HAP-1 (cell line): Measurements from ENCODE around the gene NCBP3.
A peak's percentile ranks its signal among the peaks of the same experiment; 100 is the strongest.
"Not testable (repeated sequence)": the region's sequence is repeated elsewhere in the genome, so short reads cannot be mapped to it uniquely, and the experiment has no call there.

Experiments
- DNase-seq, 2 experiments: peaks; one replicate each; pipeline ENCODE4 v3.0.0-alpha.2; 2016 to 2020; ENCODE audit warnings: low spot score in 2 of 2
- H3K27me3 ChIP-seq: fragments of 250-450 bp; sonication (Bioruptor Pico); 2 replicates; pipeline ENCODE4 v1.5.1; 2020; ENCODE audit warnings: low read depth, mild to moderate bottlenecking, moderate library complexity
- H3K36me3 ChIP-seq: fragments of 250-450 bp; sonication (Bioruptor Pico); replicated peaks from 2 replicates; pipeline ENCODE4 v1.5.1; 2020; ENCODE audit warnings: mild to moderate bottlenecking
- H3K4me1 ChIP-seq: fragments of 250-450 bp; sonication (Bioruptor Pico); 2 replicates; pipeline ENCODE4 v1.5.1; 2020; ENCODE audit warnings: mild to moderate bottlenecking
- H3K4me3 ChIP-seq: fragments of 250-450 bp; sonication (Bioruptor Pico); 2 replicates; pipeline ENCODE4 v1.5.1; 2020; ENCODE audit warnings: mild to moderate bottlenecking, moderate library complexity
- H3K9me3 ChIP-seq: fragments of 250-450 bp; sonication (Bioruptor Pico); 2 replicates; pipeline ENCODE4 v1.5.1; 2020; ENCODE audit warnings: mild to moderate bottlenecking, moderate library complexity
- in situ Hi-C: fragments of 300-500 bp; cut with MboI; formaldehyde crosslinking; loops from 3 replicates; pipeline ENCODE4 v1.14.3; 2020; ENCODE audit warnings: low sequenced_read_pairs, inconsistent platforms, mixed read lengths

Gene NCBP3

DNA sequence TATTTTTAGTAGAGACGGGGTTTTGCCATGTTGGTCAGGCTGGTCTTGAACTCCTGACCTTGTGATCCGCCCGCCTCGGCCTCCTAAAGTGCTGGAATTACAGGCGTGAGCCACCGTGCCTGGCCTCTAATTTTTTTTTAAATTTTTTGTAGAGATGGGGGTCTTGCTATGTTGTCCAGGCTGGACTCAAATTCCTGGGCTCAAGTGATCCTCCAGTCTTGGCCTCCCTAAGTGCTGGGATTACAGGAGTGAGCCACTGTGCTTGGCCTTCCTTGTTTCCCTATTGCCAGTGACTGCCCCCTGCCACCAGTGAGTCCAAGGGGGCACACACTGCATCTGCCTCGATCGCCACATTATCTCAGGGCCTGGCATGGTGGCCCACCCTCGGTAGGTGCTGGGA is 51.9 kb downstream of the NCBP3 start:
- H3K36me3 ChIP-seq, H3K27me3 ChIP-seq, H3K4me3 ChIP-seq, H3K4me1 ChIP-seq, DNase-seq, in situ Hi-C loops, H3K9me3 ChIP-seq: not testable (repeated sequence)

- in situ Hi-C loops, H3K36me3 ChIP-seq, H3K27me3 ChIP-seq, DNase-seq, H3K9me3 ChIP-seq, H3K4me3 ChIP-seq, H3K4me1 ChIP-seq: not testable (repeated sequence)
These were observed 52.8 kb downstream of the NCBP3 start for GRCh38 chr17:3793258-3793657.

- H3K4me3 ChIP-seq: no peak overlapping the region
- no peaks in the 10 kb centered on the region for H3K9me3 ChIP-seq
- no peaks in the 10 kb centered on the region for H3K27me3 ChIP-seq
- H3K36me3 ChIP-seq: no peaks in the 10 kb centered on the region
- in situ Hi-C loops: no loop called here
- no peaks in the 10 kb centered on the region for H3K4me1 ChIP-seq
- no peak for DNase-seq
These were observed 53.6 kb downstream of the NCBP3 start for GRCh38 chr17:3792481-3792880.

GRCh38 chr17:3788200-3788599 is 57.8 kb downstream of the NCBP3 start:
- H3K27me3 ChIP-seq: no peaks in the 10 kb centered on the region
- H3K4me3 ChIP-seq: no peak overlapping the region
- no peaks in the 10 kb centered on the region for H3K36me3 ChIP-seq
- in situ Hi-C loops: no loop called here
- DNase-seq: no peak
- no peaks in the 10 kb centered on the region for H3K4me1 ChIP-seq
- no peaks in the 10 kb centered on the region for H3K9me3 ChIP-seq

DNA sequence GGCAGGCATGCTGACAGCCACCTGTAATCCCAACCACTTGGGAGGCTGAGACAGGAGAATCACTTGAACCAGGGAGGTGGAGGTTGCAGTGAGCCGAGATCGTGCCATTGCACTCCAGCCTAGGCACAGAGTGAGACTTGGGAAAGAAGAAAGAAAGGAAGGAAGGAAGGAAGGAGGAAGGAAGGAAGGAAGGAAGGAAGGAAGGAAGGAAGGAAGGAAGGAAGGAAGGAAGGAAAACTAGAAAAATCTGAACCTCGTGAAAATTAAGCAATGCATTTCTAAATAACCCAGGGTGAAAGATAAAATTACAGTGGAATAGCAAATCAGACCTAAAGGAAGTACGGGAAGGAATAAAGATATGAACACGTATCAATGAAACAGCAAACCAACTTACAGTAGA is 60.7 kb downstream of the NCBP3 start:
- DNase-seq, H3K4me3 ChIP-seq, in situ Hi-C loops, H3K4me1 ChIP-seq, H3K36me3 ChIP-seq, H3K27me3 ChIP-seq, H3K9me3 ChIP-seq: not testable (repeated sequence)

GRCh38 chr17:3782751-3783150 is 63.3 kb downstream of the NCBP3 start:
- in situ Hi-C loops: no loop called here
- Histone ChIP-seq H3K36me3 (no peaks in the 10 kb centered on the region), H3K27me3 (no peaks in the 10 kb centered on the region), H3K4me1 (no peaks in the 10 kb centered on the region), H3K4me3 (no peak overlapping the region), H3K9me3 (no peaks in the 10 kb centered on the region)
- no peak for DNase-seq

DNA sequence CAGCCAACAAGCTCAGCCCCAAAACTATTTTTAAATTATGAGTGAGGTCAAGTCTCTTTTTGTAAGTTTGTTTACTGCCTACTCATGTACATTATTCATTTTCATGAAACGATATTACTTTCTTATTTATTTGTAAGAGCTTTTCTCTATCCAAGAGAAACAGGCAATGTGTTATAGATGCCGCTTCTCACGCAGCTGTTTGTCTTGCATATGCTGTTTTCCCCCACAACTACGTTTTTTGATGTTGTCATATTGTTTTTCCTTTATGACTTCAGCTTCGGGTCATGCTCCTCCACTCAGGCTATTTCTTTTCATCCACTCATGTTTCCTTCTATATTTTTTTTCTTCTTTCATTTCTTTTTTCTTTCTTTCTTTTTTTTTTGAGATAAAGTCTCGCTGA is 65.1 kb downstream of the NCBP3 start:
- no peaks in the 10 kb centered on the region for H3K4me1 ChIP-seq
- DNase-seq: no peak
- in situ Hi-C loops: no loop called here
- H3K9me3 ChIP-seq: no peaks in the 10 kb centered on the region
- no peaks in the 10 kb centered on the region for H3K36me3 ChIP-seq
- H3K4me3 ChIP-seq: no peak overlapping the region
- no peaks in the 10 kb centered on the region for H3K27me3 ChIP-seq

DNA sequence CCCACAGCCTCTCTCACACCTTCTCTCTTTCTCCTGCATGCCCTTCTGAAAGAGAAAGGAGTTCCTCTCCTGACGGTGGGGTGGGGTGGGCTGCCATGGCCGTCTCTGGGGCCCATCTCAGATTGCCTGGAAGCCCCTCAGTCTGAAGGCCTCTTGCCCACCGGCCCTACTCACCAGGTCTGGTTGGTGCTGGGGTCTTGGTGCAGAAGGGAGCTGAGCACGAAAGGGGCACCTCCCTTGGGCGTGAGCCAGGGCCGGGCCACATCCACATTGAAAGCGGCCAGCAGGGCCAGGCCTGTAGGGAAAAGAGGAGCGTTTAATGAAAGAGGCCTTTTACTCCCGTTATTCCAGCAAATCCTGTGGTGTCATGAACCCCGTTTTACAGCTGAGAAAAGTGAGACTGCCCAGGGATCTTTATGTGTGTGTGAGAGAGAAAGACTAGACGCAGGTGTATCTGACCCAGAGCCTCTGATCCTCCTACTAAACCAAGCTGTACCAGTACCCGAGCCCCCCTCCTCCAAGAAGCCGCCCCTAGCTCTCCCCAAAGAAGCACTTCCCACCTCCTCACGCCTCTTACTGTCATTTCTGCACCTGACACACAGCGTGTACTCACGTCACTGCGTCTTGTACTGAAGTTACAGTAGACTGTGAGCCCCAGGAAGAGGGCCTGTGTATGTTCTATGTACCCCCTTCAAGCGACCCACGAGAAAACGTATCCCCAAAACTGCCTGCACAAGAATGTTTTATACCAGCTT is 68.5 kb downstream of the NCBP3 start:
- Histone ChIP-seq H3K4me3 (no peak overlapping the region), H3K9me3 (no peaks in the 10 kb centered on the region), H3K36me3 (no peaks in the 10 kb centered on the region), H3K4me1 (no peaks in the 10 kb centered on the region), H3K27me3 (no peaks in the 10 kb centered on the region)
- no peak for DNase-seq
- in situ Hi-C loops: no loop called here

DNA sequence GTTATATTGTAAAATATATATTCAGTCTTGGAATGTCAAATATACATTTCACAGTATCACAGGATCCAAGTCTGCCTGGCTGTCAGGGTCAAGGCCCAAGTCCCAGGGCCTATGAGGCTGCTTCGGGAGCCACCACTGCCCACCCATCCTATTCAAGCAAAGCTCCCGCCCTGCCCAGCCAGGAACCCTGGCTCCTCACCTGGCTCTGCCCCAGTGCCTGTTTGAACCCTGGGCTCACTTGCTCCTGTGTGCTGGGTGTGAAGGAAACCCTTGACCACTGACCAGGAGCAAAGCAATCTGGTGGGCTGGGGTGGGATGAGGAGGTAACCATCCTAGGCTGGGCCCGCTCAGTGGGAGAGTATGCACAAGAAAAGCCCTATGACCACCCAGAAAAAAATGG is 72.1 kb downstream of the NCBP3 start:
- no peaks in the 10 kb centered on the region for H3K4me1 ChIP-seq
- no peaks in the 10 kb centered on the region for H3K27me3 ChIP-seq
- in situ Hi-C loops: no loop called here
- no peak for DNase-seq
- H3K9me3 ChIP-seq: no peaks in the 10 kb centered on the region
- H3K4me3 ChIP-seq: no peak overlapping the region
- no peaks in the 10 kb centered on the region for H3K36me3 ChIP-seq

DNA sequence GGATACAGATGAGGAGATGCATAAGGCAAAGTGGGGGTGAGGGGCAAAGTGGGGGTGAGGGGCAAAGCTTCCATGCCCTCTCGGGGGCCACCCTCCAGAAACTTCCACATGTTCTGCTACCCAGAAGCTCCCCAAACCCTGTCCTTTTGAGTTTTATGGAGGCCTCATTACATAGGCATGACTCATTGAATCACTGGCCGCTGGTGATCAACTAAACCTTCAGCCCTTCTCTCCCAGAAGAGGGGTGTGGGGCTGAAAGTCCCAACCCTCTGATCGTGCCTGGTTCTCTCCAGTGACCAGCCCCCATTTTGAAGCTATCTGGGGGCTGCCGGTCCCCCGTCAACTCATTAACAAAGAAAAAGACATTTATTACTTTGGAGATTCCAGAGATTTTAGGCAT is 72.5 kb downstream of the NCBP3 start:
- H3K4me3 ChIP-seq: no peak overlapping the region
- H3K27me3 ChIP-seq: no peaks in the 10 kb centered on the region
- H3K4me1 ChIP-seq: no peaks in the 10 kb centered on the region
- no peaks in the 10 kb centered on the region for H3K36me3 ChIP-seq
- H3K9me3 ChIP-seq: no peaks in the 10 kb centered on the region
- DNase-seq: no peak
- in situ Hi-C loops: no loop called here

DNA sequence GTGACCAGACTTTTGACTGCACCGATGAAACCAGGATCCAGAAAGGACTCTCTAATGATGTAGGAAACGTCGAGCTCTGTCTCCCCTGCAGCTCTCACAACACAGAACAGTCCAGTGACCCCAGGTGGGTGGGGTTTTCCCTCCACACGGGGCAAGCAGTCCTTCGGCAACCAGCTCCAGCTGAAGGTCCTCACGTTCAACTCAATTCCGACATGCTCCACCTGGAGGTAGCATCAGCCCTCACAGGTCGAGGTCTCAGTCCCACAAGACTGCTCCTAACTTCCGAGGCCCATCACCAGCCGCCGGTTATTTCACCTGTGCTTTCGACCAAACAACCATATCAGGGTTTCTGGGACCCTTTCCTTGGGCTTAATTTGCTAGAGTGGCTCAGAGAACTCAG is 73.3 kb downstream of the NCBP3 start:
- no peaks in the 10 kb centered on the region for H3K4me1 ChIP-seq
- no peaks in the 10 kb centered on the region for H3K36me3 ChIP-seq
- DNase-seq: no peak
- H3K27me3 ChIP-seq: no peaks in the 10 kb centered on the region
- in situ Hi-C loops: no loop called here
- no peaks in the 10 kb centered on the region for H3K9me3 ChIP-seq
- no peak overlapping the region for H3K4me3 ChIP-seq

- no peaks in the 10 kb centered on the region for H3K9me3 ChIP-seq
- no peaks in the 10 kb centered on the region for H3K27me3 ChIP-seq
- DNase-seq: peak in 1 of 2 experiments; percentile 45
- in situ Hi-C loops: no loop called here
- no peak overlapping the region for H3K4me3 ChIP-seq
- H3K36me3 ChIP-seq: no peaks in the 10 kb centered on the region
- no peaks in the 10 kb centered on the region for H3K4me1 ChIP-seq
These were observed 74.9 kb downstream of the NCBP3 start for GRCh38 chr17:3771140-3771539.

- no peaks in the 10 kb centered on the region for H3K36me3 ChIP-seq
- DNase-seq: no peak
- in situ Hi-C loops: no loop called here
- H3K9me3 ChIP-seq: no peaks in the 10 kb centered on the region
- no peaks in the 10 kb centered on the region for H3K27me3 ChIP-seq
- no peak overlapping the region for H3K4me3 ChIP-seq
- no peaks in the 10 kb centered on the region for H3K4me1 ChIP-seq
These were observed 75.6 kb downstream of the NCBP3 start for GRCh38 chr17:3770466-3770865.

GRCh38 chr17:3768769-3769168 is 77.3 kb downstream of the NCBP3 start:
- Histone ChIP-seq H3K9me3 (no peaks in the 10 kb centered on the region), H3K4me3 (no peak overlapping the region), H3K36me3 (no peaks in the 10 kb centered on the region), H3K4me1 (no peaks in the 10 kb centered on the region), H3K27me3 (no peaks in the 10 kb centered on the region)
- no peak for DNase-seq
- in situ Hi-C loops: no loop called here

- no peak for DNase-seq
- Histone ChIP-seq H3K27me3 (no peaks in the 10 kb centered on the region), H3K4me3 (no peak overlapping the region), H3K36me3 (no peaks in the 10 kb centered on the region), H3K4me1 (no peaks in the 10 kb centered on the region), H3K9me3 (no peaks in the 10 kb centered on the region)
- in situ Hi-C loops: no loop called here
These were observed 77.7 kb downstream of the NCBP3 start for GRCh38 chr17:3768341-3768740.
